ENCODE results near the gene PTPRC.

Gene PTPRC

DNA sequence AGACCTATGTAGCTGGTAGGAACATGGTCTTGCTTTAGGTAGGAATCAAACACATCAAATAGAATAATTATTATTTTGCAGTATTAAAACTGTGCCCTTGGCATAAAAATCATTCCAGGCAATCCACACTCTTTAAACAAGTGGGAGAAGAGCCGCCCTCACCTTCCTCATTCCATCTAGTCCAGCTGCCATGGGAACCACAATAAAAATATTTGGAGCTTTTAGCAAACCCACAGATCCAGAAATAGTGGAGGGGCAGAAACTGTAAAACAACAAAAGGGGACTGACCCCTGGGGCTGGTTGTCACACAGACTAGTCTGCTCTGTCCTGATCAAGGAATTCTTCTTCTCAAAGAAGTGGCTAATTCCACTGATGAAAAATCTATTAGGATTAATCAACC lies 61.6 kb downstream of the PTPRC start:
- TF ChIP-seq CEBPB (IDR thresholded peaks at IDR 0.05): no peak
- TF ChIP-seq TAF1 (IDR thresholded peaks at IDR 0.05; ENCODE audit: low read depth): no peak

- TF ChIP-seq ZBTB7A (IDR thresholded peaks at IDR 0.05; ENCODE audit: low read depth) (no peak), EGR1 (IDR thresholded peaks at IDR 0.05) (no peak), USF1 (IDR thresholded peaks at IDR 0.05) (no peak), EP300 (IDR thresholded peaks at IDR 0.05; ENCODE audit: borderline replicate concordance) (no peak), RAD21 (IDR thresholded peaks at IDR 0.05; ENCODE audit: low read depth) (no peak), TAF1 (IDR thresholded peaks at IDR 0.05; ENCODE audit: low read depth) (no peak), TEAD4 (IDR thresholded peaks at IDR 0.05) (no peak), MAX (IDR thresholded peaks at IDR 0.05) (no peak), NFIC (IDR thresholded peaks at IDR 0.05) (no peak), CEBPB (IDR thresholded peaks at IDR 0.05) (no peak), TCF12 (IDR thresholded peaks at IDR 0.05; ENCODE audit: low read depth) (no peak), FOXM1 (IDR thresholded peaks at IDR 0.05; ENCODE audit: borderline replicate concordance, low read depth) (no peak), CREB1 (IDR thresholded peaks at IDR 0.05; ENCODE audit: low read depth) (no peak), YY1 (IDR thresholded peaks at IDR 0.05; ENCODE audit: low read depth) (no peak)
- TF ChIP-seq, protein P1, sequence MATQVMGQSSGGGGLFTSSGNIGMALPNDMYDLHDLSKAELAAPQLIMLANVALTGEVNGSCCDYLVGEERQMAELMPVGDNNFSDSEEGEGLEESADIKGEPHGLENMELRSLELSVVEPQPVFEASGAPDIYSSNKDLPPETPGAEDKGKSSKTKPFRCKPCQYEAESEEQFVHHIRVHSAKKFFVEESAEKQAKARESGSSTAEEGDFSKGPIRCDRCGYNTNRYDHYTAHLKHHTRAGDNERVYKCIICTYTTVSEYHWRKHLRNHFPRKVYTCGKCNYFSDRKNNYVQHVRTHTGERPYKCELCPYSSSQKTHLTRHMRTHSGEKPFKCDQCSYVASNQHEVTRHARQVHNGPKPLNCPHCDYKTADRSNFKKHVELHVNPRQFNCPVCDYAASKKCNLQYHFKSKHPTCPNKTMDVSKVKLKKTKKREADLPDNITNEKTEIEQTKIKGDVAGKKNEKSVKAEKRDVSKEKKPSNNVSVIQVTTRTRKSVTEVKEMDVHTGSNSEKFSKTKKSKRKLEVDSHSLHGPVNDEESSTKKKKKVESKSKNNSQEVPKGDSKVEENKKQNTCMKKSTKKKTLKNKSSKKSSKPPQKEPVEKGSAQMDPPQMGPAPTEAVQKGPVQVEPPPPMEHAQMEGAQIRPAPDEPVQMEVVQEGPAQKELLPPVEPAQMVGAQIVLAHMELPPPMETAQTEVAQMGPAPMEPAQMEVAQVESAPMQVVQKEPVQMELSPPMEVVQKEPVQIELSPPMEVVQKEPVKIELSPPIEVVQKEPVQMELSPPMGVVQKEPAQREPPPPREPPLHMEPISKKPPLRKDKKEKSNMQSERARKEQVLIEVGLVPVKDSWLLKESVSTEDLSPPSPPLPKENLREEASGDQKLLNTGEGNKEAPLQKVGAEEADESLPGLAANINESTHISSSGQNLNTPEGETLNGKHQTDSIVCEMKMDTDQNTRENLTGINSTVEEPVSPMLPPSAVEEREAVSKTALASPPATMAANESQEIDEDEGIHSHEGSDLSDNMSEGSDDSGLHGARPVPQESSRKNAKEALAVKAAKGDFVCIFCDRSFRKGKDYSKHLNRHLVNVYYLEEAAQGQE (IDR thresholded peaks at IDR 0.05; ENCODE audit: low read depth): no peak
Observed at GRCh38 chr1:198701250-198701649, 62.4 kb downstream of the PTPRC start.

DNA sequence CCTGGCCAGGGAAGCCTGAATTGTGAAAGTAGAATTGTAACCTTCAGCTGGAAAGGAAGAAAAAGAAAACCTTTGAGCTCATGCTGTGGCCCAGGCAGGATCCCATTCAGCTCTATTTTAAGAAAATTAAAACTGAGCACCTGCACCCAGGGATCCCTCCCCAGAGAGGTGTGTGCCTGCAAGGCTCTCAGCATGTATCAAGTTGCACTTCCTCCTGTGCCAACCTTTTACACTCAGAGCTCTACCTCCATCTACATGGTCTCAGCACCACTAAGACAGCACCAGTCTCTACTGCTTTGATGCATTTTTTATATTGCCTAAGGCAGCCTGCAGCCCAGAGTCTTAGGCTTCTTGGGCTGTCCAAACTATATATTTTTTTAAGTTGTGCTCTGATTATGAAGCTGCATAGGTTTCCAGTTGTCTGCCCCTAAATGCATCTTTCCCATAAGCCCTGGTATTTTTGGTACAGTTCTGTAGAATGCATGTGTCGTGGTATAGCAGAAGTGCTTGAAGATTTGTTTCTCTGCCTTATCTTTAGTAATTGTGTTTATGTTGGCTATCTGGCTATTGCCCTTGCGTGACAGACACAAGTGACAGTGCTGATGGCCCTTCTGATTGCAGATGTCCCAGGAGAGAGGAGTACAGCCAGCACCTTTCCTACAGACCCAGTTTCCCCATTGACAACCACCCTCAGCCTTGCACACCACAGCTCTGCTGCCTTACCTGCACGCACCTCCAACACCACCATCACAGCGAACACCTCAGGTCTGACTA lies 63.1 kb downstream of the PTPRC start:
- TF ChIP-seq TCF12 (IDR thresholded peaks at IDR 0.05; ENCODE audit: low read depth) (0 out of 2 replicates have a peak, but pooled peaks have one; percentile 48), RAD21 (IDR thresholded peaks at IDR 0.05; ENCODE audit: low read depth) (no peak), MAX (IDR thresholded peaks at IDR 0.05) (no peak), FOXM1 (IDR thresholded peaks at IDR 0.05; ENCODE audit: borderline replicate concordance, low read depth) (no peak), ZBTB7A (IDR thresholded peaks at IDR 0.05; ENCODE audit: low read depth) (no peak), TEAD4 (IDR thresholded peaks at IDR 0.05) (no peak), EGR1 (IDR thresholded peaks at IDR 0.05) (no peak), USF1 (IDR thresholded peaks at IDR 0.05) (no peak), NFIC (IDR thresholded peaks at IDR 0.05) (no peak; the same call in 1 of the 2 replicates), EP300 (IDR thresholded peaks at IDR 0.05; ENCODE audit: borderline replicate concordance) (peak; percentile 45; the same call in 1 of the 2 replicates), YY1 (IDR thresholded peaks at IDR 0.05; ENCODE audit: low read depth) (no peak), TAF1 (IDR thresholded peaks at IDR 0.05; ENCODE audit: low read depth) (no peak), CEBPB (IDR thresholded peaks at IDR 0.05) (peak; percentile 11; the same call in 1 of the 2 replicates), CREB1 (IDR thresholded peaks at IDR 0.05; ENCODE audit: low read depth) (no peak)
- TF ChIP-seq, protein P1 (IDR thresholded peaks at IDR 0.05; ENCODE audit: low read depth): no peak

GRCh38 chr1:198708761-198709525 lies 70.1 kb downstream of the PTPRC start:
- TF ChIP-seq TAF1 (IDR thresholded peaks at IDR 0.05; ENCODE audit: low read depth) (no peak), CREB1 (IDR thresholded peaks at IDR 0.05; ENCODE audit: low read depth) (no peak), TEAD4 (IDR thresholded peaks at IDR 0.05) (no peak), CEBPB (IDR thresholded peaks at IDR 0.05) (no peak), MAX (IDR thresholded peaks at IDR 0.05) (no peak), EGR1 (IDR thresholded peaks at IDR 0.05) (no peak), FOXM1 (IDR thresholded peaks at IDR 0.05; ENCODE audit: borderline replicate concordance, low read depth) (no peak), USF1 (IDR thresholded peaks at IDR 0.05) (no peak), TCF12 (IDR thresholded peaks at IDR 0.05; ENCODE audit: low read depth) (no peak), YY1 (IDR thresholded peaks at IDR 0.05; ENCODE audit: low read depth) (no peak), EP300 (IDR thresholded peaks at IDR 0.05; ENCODE audit: borderline replicate concordance) (no peak), ZBTB7A (IDR thresholded peaks at IDR 0.05; ENCODE audit: low read depth) (no peak), NFIC (IDR thresholded peaks at IDR 0.05) (no peak), RAD21 (IDR thresholded peaks at IDR 0.05; ENCODE audit: low read depth) (no peak)
- TF ChIP-seq, protein P1 (IDR thresholded peaks at IDR 0.05; ENCODE audit: low read depth): no peak

Data from Ishikawa (cell line).